Mononuclear cell (primary cell): ENCODE results near the gene SMG6. TPM values are rescaled to one million over a fixed set of nuclear protein-coding genes. Genes with fewer than 3 reads are reported as not detected.

ENCODE experiments used
- H3K27me3 ChIP-seq: 2 replicates; pipeline ENCODE4 v1.6.0; 2011; ENCODE audit warnings: low read length, control low read depth; ENCODE audit not compliant: insufficient read depth
- H3K4me1 ChIP-seq: 2 replicates; pipeline ENCODE4 v1.5.1; 2011; ENCODE audit warnings: mild to moderate bottlenecking, low read length, control low read depth; ENCODE audit not compliant: insufficient read depth
- H3K4me3 ChIP-seq: 2 replicates; pipeline ENCODE4 v1.5.1; 2011; ENCODE audit warnings: mild to moderate bottlenecking, low read length, moderate library complexity
- H3K9me3 ChIP-seq: 2 replicates; pipeline ENCODE4 v1.5.1; 2011; ENCODE audit warnings: low read depth, mild to moderate bottlenecking, control low read depth, low read length
- total RNA-seq: library from RNA; depleted of rRNA; stranded (reverse); fragments of >200 nt; gene quantifications from one replicate; pipeline ENCODE4 v1.2.3, GENCODE V29; 2012

Gene SMG6
- total RNA-seq, 1 donor, result 21.8 TPM

DNA sequence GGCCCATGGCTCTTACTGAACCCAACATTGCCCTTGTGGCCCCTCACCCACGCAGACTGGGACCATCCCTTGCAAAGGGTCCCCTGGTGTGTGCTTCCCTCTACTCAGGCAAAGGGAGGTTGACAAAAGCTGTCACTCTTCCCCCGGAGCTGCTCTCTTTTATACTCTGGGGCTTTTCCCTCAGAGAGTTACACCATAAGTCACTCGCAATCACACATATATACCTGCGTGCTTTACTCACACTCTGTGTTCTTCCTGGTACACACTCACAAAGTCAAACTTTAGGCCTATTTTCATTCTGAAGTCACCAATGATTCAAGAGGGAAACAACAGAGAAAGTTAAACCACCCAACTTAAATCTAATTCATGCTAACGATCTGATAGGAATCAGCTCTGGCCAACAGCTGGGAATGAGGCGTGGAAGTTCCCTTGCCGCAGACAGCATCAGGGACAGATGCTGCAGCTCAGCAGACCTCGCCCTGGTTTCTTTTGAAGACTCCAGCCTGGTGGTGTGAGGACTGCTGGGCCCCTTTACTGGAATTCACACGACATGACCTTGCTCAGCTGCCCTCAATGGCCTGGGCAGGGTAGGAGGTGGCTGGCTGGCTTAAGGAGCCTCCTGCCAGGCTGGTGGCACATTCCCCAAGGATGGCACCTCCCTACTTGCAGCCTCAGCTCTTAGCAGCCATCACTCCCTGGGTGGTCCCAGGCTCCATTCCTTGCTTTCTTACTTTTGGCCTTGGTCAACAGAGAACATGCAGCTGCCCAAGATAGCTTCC is 221.4 kb downstream of the SMG6 start:
- no peaks in the 10 kb centered on the region for H3K27me3 ChIP-seq
- H3K4me1 ChIP-seq, result peaks cover 46% of the 10 kb centered on the region

DNA sequence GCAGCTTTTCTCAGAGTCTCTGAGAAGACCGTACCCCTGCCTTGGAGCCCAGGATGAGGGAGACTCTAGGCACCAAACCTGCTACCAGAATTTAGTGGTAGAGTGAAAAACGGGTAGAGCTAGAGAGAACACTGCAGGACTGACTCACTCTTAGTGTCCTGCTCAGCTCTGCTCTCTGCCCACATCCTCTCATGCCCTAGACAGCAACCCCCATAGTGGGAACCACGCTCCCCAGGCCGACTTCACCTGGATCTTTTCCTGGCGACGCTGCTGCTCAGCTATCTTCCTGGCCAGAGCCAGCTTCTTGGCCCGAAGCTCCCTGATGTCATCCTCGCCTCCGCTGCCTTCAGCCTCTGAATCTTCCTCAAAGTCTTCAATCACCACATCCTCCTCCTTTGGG is 222.0 kb downstream of the SMG6 start:
- Histone ChIP-seq H3K4me1 (peaks cover 40% of the 10 kb centered on the region), H3K9me3 (no peaks in the 10 kb centered on the region), H3K27me3 (no peaks in the 10 kb centered on the region), H3K4me3 (no peak overlapping the region)

More for the DNA sequence above, 221.4 kb downstream of the SMG6 start:
- no peaks in the 10 kb centered on the region for H3K9me3 ChIP-seq
- H3K4me3 ChIP-seq, result no peak overlapping the region

DNA sequence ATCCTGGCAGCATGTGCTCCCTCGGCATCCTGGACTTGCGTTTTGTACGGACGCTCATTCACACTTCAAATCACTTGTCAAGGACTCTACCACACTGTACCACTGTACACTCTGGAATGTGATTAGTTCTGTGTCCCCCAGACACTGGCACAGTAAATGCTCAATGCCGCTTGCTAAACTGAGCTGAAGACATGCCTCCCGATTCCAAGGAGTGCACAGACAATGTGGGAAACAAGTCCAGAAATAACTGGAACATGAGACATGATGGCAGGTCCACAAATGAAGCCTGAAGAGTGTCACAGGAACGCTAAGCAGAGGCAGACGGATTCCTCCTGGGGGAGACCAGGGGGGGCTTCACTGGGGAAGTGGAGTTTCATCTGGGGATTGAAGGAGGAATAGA is 226.5 kb downstream of the SMG6 start:
- H3K4me1 ChIP-seq, result peaks cover 13% of the 10 kb centered on the region

DNA sequence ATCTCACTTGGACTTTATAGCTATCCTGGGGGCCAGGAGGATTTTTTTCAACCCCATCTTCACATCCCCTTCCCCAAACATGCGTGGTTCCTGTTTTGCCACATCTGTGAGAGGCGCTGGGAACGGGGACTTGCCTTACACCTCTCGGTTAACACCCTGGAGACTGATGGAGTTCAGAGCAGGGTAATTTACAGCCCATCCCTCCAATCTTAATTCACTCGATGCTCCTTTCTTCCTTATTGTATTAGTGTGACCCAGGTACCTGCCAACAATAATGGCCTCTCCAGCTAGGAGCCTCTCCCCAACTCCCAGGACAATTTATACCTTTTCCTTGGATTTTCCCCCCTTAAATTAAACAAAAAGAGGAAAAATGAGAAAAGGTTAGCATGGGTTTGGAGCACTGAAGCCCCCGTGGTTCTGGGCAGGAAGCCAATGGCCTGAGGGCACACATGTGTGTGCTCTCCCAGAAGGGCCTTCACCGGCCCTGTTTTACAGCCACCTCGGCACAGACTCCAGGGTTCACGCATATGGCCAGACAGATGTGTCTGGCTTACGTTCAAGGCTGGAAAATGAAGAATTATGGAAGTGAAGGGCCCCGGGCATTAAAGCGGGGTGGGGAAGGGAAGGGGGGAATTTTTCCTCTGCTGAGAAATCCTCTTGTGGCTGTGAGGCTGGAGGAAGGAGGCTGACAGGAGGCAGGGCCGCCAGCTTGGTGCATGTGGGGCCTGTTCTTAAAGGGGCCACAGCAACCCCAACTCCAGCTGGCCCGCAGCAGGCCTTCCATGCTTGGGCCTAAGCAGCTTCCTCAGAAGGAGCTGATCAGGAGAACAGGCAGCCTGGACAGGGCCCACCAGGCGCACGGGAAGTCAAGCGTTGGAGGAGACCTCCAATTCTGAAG is 227.2 kb downstream of the SMG6 start:
- H3K4me3 ChIP-seq, result no peak overlapping the region
- peaks cover 20% of the 10 kb centered on the region for H3K4me1 ChIP-seq
- H3K27me3 ChIP-seq, result no peaks in the 10 kb centered on the region
- H3K9me3 ChIP-seq, result no peaks in the 10 kb centered on the region

More for the DNA sequence above, 226.5 kb downstream of the SMG6 start:
- H3K4me3 ChIP-seq, result no peak overlapping the region
- no peaks in the 10 kb centered on the region for H3K9me3 ChIP-seq
- no peaks in the 10 kb centered on the region for H3K27me3 ChIP-seq

DNA sequence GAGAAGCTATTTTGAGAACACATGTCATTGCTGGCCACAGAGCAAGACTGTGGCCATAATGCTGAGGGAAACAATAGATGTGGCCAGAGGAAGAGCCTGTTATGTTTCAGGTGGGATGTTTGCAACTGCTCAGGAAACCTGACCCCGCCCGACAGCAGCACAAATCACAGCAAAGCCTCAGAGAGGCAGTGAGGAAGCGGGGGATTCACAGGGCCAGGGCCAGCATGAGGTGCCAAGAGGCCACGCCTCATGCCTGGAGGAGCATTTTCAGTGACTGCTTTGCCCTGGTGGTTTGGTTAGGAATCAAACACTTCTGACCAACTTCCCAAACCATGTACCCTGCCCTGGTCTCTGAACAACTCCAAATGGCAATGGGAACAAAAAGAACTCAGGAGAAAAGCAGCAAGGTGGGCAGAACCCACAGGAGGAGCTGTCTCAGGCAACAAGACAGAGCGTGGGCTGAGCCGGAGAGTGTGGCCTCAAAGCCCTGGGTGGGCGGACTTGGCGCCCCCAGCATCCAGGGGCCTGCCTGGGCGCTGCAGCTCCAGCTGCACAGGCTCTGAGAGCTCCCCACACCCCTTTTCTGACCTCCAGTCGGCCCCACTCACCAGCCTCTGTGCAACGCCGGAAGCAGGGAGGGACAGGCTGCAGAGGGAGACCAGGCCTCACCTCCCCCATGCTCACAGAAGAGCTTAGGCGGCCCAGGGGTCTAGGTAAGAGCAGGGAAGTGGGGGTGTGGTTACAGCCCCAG is 228.1 kb downstream of the SMG6 start:
- Histone ChIP-seq H3K9me3 (no peaks in the 10 kb centered on the region), H3K4me1 (peaks cover 28% of the 10 kb centered on the region), H3K27me3 (no peaks in the 10 kb centered on the region), H3K4me3 (no peak overlapping the region)

DNA sequence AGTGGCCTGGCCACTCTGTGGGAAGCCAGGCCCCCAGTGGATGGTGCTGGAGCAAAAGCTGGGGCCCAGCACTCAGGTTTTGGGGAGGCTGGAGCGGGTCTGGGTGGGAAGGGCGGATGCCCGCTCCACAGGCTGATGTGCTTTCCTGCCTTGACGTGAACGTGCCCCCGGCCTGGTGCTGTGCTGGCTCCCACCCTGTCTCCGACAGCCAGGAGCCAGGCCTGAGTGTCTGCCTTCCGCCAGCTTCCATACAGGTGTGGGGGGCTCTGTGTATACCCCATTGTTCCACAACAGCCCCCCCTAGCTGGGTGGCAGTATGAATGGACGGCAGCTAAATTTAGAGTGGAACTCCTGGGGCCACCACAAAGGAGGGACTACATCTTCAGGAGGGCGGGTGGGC is 228.7 kb downstream of the SMG6 start:
- H3K9me3 ChIP-seq, result no peaks in the 10 kb centered on the region
- no peak overlapping the region for H3K4me3 ChIP-seq
- H3K4me1 ChIP-seq, result peaks cover 31% of the 10 kb centered on the region
- H3K27me3 ChIP-seq, result no peaks in the 10 kb centered on the region

DNA sequence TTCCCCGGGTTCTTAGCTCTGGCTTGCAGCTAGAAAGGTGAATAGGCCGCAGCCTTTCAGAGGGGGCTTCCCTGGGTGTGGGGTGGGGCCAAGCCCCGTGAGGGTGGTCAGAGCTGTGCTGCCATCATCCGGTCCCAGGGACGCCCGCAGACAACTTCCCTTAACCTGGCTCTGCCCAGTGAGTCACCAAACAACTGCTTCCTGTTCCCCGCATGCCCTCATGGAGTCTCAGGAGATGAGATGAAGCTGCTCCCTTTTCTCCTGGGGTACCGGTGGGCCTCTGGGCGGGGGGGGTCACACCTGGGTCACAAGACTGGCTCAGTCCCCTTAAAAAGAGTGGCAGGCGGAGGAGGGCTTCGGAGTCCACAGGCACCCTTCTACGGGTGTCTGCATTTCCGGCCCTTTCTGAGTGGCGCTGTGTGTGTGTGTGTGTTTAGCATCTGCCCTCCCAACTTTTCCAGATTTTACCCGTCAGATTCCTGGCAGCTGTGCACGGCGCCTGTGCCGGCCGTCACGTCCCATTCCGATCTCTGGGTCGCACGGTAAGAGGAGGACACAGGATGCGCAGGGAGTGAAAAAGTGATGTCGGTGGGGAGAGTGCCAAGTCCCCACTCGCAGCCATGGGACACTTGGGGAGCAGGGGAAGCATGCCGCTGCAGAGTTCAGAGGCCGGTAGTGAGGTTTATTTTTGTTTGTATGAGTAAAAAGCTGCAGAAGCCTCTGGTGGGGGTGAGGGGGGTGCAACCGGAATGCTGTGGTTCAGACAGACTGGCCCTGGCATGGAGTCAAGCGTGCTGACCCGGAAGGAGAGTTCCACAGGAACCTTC is 231.9 kb downstream of the SMG6 start:
- Histone ChIP-seq H3K9me3 (no peaks in the 10 kb centered on the region), H3K4me3 (no peak overlapping the region), H3K27me3 (no peaks in the 10 kb centered on the region), H3K4me1 (peaks cover 31% of the 10 kb centered on the region)

DNA sequence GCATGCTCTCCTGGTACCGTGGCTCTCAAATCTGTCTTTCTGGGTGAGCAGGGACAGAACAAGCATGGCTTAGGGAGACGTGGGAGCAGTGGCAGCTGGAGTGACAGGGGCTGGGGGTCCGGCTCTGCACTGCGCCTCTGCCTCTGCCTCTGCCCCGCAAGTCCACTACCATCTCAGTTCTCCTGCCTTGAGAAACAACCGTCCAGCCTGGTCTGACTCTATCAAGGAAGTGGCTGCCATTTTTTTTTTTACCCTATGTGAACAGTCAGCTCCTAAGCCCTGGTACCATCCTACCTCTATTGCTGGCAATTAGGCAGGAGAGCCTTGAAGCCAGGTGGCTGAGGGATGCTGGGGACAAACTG is 232.6 kb downstream of the SMG6 start:
- Histone ChIP-seq H3K4me1 (peaks cover 27% of the 10 kb centered on the region), H3K9me3 (no peaks in the 10 kb centered on the region), H3K27me3 (no peaks in the 10 kb centered on the region), H3K4me3 (no peak overlapping the region)

DNA sequence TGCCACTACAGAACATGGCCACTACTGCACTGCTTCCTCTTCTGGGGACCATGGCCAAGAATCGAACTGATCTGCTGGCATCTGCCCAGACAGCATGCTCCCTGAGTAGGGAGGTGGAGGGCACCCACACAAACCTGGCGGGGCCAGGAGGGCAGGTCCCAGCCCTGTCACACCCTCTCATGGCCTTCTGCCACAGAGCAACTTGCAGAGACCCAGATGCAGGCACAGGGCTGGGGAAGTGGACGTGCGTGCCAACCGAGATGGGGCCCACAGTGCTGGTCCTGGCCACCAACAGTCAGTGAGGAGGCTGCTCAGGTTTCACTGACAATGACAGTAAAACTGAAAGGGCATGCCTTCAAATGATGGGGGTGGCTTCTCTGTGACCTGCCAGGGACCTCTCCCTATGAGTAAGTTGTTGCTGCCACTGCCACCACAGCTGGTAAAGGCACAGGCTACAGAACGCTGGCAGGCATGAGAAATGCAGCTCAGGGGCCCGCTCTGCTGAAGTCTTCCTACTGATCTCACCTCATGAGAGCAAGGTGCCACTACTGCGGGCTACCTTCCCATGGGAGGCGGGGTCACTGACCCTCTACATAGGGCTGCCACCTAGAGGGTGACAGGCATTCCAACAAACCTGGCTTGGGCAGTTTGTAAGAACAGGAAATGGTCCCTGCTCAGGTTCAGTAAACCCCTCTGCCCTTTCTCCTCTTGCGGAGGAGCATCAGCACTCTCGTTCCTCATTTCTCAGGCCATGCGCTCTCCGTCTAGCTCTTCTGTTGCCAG is 233.2 kb downstream of the SMG6 start:
- H3K9me3 ChIP-seq, result no peaks in the 10 kb centered on the region
- H3K4me3 ChIP-seq, result no peak overlapping the region
- H3K27me3 ChIP-seq, result no peaks in the 10 kb centered on the region
- H3K4me1 ChIP-seq, result peaks cover 21% of the 10 kb centered on the region

DNA sequence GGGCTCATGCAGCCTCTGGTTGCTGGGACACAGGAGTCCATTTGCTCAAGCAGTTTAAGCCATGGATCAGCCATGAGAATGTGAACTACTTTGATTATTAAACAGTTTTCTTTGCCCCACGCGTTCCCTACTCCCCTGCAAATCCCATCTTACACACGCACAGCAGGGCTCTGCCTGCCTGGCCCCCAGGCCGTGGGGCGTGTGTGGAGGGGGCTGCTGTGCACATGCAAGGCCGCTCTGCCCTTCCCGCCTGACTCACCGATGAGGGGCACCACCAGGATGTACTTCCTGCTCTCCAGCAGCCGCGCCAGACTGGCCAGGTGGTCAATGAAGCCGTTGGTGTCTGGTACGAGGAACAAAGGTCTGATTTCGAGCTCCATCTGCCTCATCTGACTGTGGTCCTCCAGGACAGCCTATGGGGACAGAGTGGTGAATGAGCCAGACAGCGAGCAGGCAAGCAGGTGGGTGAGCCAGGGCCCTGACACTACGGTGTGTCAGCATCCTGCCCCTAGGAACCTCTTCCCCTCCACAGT is 235.0 kb downstream of the SMG6 start:
- Histone ChIP-seq H3K4me3 (no peak overlapping the region), H3K9me3 (no peaks in the 10 kb centered on the region), H3K4me1 (peaks cover 23% of the 10 kb centered on the region), H3K27me3 (no peaks in the 10 kb centered on the region)

DNA sequence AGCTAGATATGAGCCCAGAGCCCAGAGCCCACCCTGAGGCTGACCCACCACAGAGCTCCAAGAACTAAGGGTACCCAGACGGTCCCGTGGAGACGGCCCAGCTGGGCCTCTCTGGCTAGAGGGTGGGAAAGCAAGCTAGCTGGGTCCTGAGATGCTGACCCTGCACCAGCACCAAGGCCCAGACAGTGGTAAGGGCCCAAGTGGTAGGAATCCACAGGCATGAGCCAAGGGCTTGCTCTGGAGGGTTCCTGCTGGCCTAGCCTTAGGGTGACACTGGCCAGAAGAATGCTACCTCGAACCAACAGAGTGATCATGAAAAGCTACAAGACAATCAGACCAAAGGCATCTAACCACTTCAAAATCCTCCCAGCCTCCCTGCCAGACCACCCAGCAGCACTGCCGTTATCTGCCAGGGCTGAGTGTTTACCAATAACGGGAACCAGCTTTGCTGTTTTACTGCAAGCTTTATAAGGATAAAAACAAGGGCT is 235.5 kb downstream of the SMG6 start:
- no peaks in the 10 kb centered on the region for H3K27me3 ChIP-seq
- peaks cover 23% of the 10 kb centered on the region for H3K4me1 ChIP-seq

DNA sequence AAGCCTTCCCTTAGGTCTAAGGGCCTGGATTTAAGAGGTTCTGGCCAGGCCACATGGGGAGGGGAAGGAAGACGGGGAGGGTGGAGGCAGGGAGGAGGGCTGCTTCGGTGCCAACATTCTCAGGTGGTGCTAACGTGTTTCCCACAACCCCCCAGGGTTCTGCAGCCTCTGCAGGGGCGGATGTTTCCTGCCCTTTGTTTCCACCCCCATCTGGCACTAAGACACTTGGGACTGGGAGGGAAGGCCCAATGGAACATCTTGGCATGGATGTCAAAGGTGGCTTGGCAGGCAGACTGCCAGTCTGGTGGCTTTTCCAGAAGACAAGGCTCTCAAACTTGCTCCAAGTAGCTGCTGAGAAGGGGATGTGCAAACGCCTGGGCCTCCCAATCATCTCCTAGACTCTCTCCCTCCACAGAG is 236.0 kb downstream of the SMG6 start:
- H3K4me1 ChIP-seq, result peaks cover 23% of the 10 kb centered on the region
- H3K9me3 ChIP-seq, result no peaks in the 10 kb centered on the region
- no peaks in the 10 kb centered on the region for H3K27me3 ChIP-seq
- no peak overlapping the region for H3K4me3 ChIP-seq

More for the DNA sequence above, 235.5 kb downstream of the SMG6 start:
- no peaks in the 10 kb centered on the region for H3K9me3 ChIP-seq
- H3K4me3 ChIP-seq, result no peak overlapping the region

DNA sequence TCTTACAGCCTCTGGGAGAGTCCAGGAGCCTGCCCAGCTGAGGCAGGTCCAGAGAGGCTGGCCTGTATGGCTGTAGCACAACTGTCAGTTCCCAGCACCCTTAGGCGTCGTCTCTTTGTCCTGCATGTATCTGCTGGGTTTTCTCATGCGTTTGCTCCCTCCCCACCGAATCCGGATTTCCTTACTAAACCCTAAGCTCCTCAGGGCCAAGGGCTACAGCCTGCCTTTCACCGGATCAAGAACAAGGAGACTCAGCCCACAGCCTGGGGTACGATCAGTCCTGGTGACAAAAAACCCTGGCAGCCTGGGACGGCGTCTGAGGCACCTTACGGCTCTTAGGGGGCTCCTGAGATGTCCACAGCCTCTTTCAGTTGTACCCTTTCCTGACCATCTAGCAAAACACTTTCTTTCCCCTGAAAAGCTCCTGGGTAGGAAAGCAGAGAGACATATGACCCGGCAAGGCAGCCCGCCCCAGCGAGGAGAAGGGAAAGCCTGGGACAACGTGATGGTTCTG is 236.5 kb downstream of the SMG6 start:
- Histone ChIP-seq H3K27me3 (no peaks in the 10 kb centered on the region), H3K4me3 (no peak overlapping the region), H3K4me1 (peaks cover 23% of the 10 kb centered on the region), H3K9me3 (no peaks in the 10 kb centered on the region)
